ENCODE data around the gene TMEM115. TPM values are rescaled to one million over a fixed set of nuclear protein-coding genes. Genes with fewer than 3 reads are reported as not detected.

TMEM115 gene
- total RNA-seq, 4 donors from 2014 or later: 70.0 to 111 (median 85.1) TPM

- peak overlapping the region; percentile 44 to 98 (median 96) for H3K27ac ChIP-seq
- H3K4me1 ChIP-seq: peaks cover 32 to 54% of the 10 kb centered on the region in 2 donors
- H3K27me3 ChIP-seq: no peaks in the 10 kb centered on the region
- no peak for DNase-seq
- no peaks in the 10 kb centered on the region for H3K9me3 ChIP-seq
- intact Hi-C loops (cut with DNase I): no loop called here
- TF ChIP-seq POLR2A (IDR thresholded peaks at IDR 0.05) (no peak), CTCF (IDR thresholded peaks at IDR 0.05) (no peak)
- WGBS, 2 donors: 48% methylated on average over 4 of the region's 4 CpGs; no CpG with 5 or more reads in 1 of the 2 donors
- peaks cover 7 to 9% of the 10 kb centered on the region in 2 donors for H3K36me3 ChIP-seq
- H3K4me3 ChIP-seq (replicated peaks in 1 of 3): no peak overlapping the region
Observed at GRCh38 chr3:50323092-50323600, 36.2 kb downstream of the TMEM115 start.

GRCh38 chr3:50322386-50323091, 36.8 kb downstream of the TMEM115 start, which contains the start of gene HYAL2:
HYAL2 (minus strand) TSS chr3:50322745; CDS start chr3:50320489, 2,256 bp downstream.
- intact Hi-C loops (cut with DNase I): no loop called here
- H3K4me1 ChIP-seq: peaks cover 34 to 60% of the 10 kb centered on the region in 2 donors
- DNase-seq: peak in 1 of 2 donors; percentile 50
- peak within 1 kb of the TSS; percentile 3 to 86 (median 43) for H3K4me3 ChIP-seq (replicated peaks in 1 of 3)
- 52 to 57% methylated on average over 24 to 27 of the region's 31 CpGs for WGBS, 2 donors
- H3K36me3 ChIP-seq: peaks cover 10 to 13% of the 10 kb centered on the region in 2 donors
- peak within 1 kb of the TSS; percentile 96 to 98 (median 98) for H3K27ac ChIP-seq
- H3K27me3 ChIP-seq: no peaks in the 10 kb centered on the region
- no peak for TF ChIP-seq POLR2A (IDR thresholded peaks at IDR 0.05)
- no peak for TF ChIP-seq CTCF (IDR thresholded peaks at IDR 0.05)
- H3K9me3 ChIP-seq: no peaks in the 10 kb centered on the region

GRCh38 chr3:50322115-50322385, 37.3 kb downstream of the TMEM115 start:
- intact Hi-C loops (cut with DNase I): no loop called here
- Histone ChIP-seq H3K9me3 (no peaks in the 10 kb centered on the region), H3K4me3 (replicated peaks in 1 of 3) (peak overlapping the region; percentile 3 to 86 (median 43)), H3K27ac (peak overlapping the region; percentile 96 to 98 (median 98)), H3K36me3 (peaks cover 10 to 18% of the 10 kb centered on the region in 2 donors), H3K27me3 (no peaks in the 10 kb centered on the region), H3K4me1 (peaks cover 34 to 61% of the 10 kb centered on the region in 2 donors)
- TF ChIP-seq CTCF (IDR thresholded peaks at IDR 0.05): no peak
- TF ChIP-seq POLR2A (IDR thresholded peaks at IDR 0.05): no peak
- 10 to 35% methylated on average over 2 to 13 of the region's 14 CpGs for WGBS, 2 donors
- no peak for DNase-seq

- H3K27me3 ChIP-seq: no peaks in the 10 kb centered on the region
- peak; percentile 90 to 94 for DNase-seq
- peaks cover 38 to 61% of the 10 kb centered on the region in 2 donors for H3K4me1 ChIP-seq
- TF ChIP-seq CTCF (IDR thresholded peaks at IDR 0.05) (peak in 5 of 6 experiments; percentile 23 to 61 (median 43)), POLR2A (IDR thresholded peaks at IDR 0.05) (peak; percentile 17 to 75)
- peak overlapping the region; percentile 96 to 98 (median 98) for H3K27ac ChIP-seq
- WGBS, 2 donors: 2 to 20% methylated on average over 1 to 15 of the region's 59 CpGs
- H3K4me3 ChIP-seq (replicated peaks in 1 of 3): peak overlapping the region; percentile 43 to 92 (median 86)
- peaks cover 10 to 20% of the 10 kb centered on the region in 2 donors for H3K36me3 ChIP-seq
- intact Hi-C loops (cut with DNase I): no loop called here
- H3K9me3 ChIP-seq: no peaks in the 10 kb centered on the region
Observed at GRCh38 chr3:50321336-50322114, 37.8 kb downstream of the TMEM115 start.

Measured in thyroid gland (tissue), 4 donors.